Kidney epithelial cell (primary cell): ENCODE measurements around the gene ZNF816. TPM values are rescaled to one million over a fixed set of nuclear protein-coding genes. Genes with fewer than 3 reads are reported as not detected.
A peak's percentile ranks its signal among the peaks of the same experiment; 100 is the strongest.
"Not testable (repeated sequence)": the region's sequence is repeated elsewhere in the genome, so short reads cannot be mapped to it uniquely, and the experiment has no call there.

Source experiments
- DNase-seq: peaks from one replicate; pipeline ENCODE4 v3.0.0-alpha.2; 2010; ENCODE audit warnings: low read depth
- H3K27me3 ChIP-seq: 2 replicates; pipeline ENCODE4 v1.6.0; 2011; ENCODE audit warnings: low read length; ENCODE audit not compliant: control insufficient read depth, insufficient read depth
- H3K36me3 ChIP-seq: 2 replicates; pipeline ENCODE4 v1.5.1; 2011; ENCODE audit warnings: low read length; ENCODE audit not compliant: control insufficient read depth, insufficient read depth
- H3K4me3 ChIP-seq: 2 replicates; pipeline ENCODE4 v1.5.1; 2011; ENCODE audit warnings: low read depth, mild to moderate bottlenecking, control low read depth, low read length
- total RNA-seq: library from RNA; depleted of rRNA; stranded (reverse); fragments of >200 nt; gene quantifications from 2 replicates; pipeline ENCODE4 v1.2.3, GENCODE V29; 2015
- TF ChIP-seq, protein P1 (sequence below): IDR thresholded peaks from 2 replicates; pipeline ENCODE4 v1.5.1; 2011; ENCODE audit warnings: mild to moderate bottlenecking, moderate library complexity, low read length, control low read depth, inconsistent platforms; ENCODE audit not compliant: insufficient read depth, poor library complexity, severe bottlenecking

ZNF816 gene
- total RNA-seq, 1 donor from 2014 or later = 12.8 TPM

DNA sequence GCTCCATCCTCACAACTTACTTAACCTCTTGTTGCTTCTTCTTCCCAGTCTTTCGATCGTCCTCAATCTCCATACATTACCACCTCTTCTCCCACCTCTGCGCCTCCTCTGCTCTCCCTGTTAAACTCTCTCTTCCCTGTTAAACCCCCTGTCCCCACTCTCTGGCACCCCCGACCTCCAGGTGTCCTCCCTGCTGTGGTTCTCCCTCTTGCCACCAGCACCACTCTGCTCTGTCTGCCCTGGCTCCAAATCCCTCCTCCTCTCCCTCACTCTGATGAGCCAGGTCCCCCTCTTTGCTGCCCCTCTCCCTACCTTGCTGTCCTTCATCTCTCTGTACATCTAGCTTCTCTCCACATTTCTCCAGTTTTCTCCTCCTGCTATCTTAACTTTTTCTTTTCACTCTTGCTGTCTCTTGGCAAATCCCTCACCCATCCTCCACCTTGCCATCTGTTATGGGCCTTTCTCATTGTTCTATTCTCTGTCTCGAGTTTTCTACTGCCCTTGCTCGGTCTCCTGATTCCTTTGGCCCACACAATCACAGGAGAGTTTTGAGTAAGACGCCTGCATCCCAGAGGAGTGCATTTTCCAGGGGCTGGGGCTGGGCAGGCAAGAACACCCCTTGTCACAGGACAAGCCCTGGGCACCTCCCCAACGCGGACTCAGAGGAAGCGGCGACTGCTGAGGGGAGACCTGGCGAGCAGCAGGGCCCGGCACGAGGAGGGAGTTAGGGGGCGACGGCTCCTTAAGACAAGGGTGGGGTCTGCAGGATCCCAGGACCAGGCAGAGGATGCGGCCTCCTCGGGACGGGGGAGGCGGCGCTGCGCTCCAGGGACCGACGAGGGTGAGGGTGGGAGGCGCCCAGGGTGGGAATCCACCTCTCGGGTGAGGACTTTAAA, 29.7 kb upstream of the ZNF816 start:
- Histone ChIP-seq H3K36me3 (no peaks in the 10 kb centered on the region), H3K27me3 (no peaks in the 10 kb centered on the region), H3K4me3 (peak overlapping the region; percentile 45)
- TF ChIP-seq, protein P1, sequence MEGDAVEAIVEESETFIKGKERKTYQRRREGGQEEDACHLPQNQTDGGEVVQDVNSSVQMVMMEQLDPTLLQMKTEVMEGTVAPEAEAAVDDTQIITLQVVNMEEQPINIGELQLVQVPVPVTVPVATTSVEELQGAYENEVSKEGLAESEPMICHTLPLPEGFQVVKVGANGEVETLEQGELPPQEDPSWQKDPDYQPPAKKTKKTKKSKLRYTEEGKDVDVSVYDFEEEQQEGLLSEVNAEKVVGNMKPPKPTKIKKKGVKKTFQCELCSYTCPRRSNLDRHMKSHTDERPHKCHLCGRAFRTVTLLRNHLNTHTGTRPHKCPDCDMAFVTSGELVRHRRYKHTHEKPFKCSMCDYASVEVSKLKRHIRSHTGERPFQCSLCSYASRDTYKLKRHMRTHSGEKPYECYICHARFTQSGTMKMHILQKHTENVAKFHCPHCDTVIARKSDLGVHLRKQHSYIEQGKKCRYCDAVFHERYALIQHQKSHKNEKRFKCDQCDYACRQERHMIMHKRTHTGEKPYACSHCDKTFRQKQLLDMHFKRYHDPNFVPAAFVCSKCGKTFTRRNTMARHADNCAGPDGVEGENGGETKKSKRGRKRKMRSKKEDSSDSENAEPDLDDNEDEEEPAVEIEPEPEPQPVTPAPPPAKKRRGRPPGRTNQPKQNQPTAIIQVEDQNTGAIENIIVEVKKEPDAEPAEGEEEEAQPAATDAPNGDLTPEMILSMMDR = no peak
- no peak for DNase-seq

DNA sequence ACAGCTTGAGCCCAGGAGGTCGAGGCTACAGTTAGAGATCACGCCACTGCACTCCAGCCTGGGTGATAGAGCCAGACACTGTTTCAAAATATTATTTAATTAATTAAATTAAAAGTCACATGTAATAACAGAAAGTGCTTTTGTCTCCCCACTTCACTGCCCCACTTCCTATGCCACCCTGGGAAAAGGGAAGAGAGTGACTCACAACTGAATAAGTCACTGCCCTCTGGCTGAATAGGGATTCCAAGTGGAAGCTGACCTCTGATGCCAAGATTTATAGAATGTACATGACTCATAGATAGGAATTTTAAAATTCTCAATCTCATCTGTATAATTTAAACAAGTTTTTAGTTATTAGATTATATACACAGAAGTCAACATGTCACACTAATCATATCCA, 28.8 kb upstream of the ZNF816 start:
- Histone ChIP-seq H3K4me3 (no peak overlapping the region), H3K36me3 (no peaks in the 10 kb centered on the region), H3K27me3 (no peaks in the 10 kb centered on the region)
- TF ChIP-seq, protein P1 = no peak
- DNase-seq = no peak

DNA sequence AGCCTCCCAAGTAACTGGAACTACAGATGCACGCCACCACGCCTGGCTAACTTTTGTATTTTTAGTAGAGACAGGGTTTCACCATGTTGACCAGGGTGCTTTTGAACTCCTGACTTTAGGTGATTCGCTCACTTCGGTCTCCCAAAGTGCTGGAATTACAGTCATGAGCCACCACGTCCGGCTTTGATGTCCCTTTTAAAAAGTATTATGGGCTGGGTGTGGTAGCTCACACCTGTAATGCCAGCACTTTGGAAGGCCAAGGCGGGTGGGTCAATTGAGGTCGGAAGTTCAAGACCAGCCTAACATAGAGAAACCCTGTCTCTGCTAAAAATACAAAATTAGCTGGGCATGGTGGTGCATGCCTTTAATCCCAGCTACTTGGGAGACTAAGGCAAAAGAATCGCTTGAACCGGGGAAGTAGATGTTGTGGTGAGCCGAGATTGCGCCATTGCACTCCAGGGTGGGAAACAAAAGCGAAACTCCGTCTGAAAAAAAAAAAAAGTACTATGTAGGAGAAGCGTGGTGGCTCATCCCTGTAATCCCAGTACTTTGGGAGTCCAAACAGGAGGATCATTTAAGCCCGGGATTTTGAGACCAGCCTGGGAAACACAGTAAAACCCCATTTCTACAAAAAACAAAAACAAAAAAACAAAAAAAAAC, 28.2 kb upstream of the ZNF816 start:
- TF ChIP-seq, protein P1 = no peak
- Histone ChIP-seq H3K27me3 (no peaks in the 10 kb centered on the region), H3K36me3 (no peaks in the 10 kb centered on the region), H3K4me3 (no peak overlapping the region)
- DNase-seq = no peak

DNA sequence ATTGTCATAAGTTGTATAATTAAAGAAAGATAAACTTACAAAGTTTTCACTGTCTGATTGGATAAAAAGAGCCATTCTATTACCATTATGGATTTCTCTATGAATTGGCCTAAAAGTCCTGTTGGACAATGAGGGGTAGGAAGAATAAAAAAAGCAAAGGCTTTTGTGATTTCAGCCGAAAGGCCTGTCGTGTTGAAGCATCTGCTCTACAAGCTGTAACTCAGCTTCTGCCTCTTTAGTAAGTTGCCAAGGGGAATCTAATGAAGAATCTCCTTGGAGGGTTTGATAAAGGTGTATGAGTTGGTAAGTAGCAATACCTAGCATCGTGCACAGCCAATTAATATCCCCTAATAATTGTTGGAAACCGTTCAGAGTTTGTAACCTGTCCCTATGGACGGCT, 25.8 kb upstream of the ZNF816 start:
- TF ChIP-seq, protein P1 = no peak
- DNase-seq = no peak
- Histone ChIP-seq H3K4me3 (no peak overlapping the region), H3K27me3 (no peaks in the 10 kb centered on the region), H3K36me3 (no peaks in the 10 kb centered on the region)

DNA sequence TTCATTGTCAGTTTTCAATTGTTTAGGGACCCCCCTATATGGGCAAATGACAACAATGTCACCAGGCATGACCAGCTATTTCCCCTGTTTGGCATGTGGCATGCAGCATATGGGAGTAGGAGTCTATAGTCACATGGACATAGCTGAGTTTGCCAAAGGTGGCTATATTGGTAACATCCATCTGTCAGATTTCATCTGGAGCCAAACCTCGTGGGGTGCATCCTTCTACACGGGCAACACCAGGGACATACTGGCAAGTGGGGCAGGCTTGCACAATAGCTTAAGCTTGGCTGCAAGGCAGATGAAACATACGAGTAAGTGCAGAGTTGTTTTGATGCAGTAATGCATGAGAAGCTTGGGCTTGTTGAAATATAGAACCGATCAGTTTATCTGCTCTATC, 24.5 kb upstream of the ZNF816 start:
- Histone ChIP-seq H3K4me3 (no peak overlapping the region), H3K36me3 (no peaks in the 10 kb centered on the region), H3K27me3 (no peaks in the 10 kb centered on the region)
- no peak for DNase-seq
- TF ChIP-seq, protein P1 = no peak

DNA sequence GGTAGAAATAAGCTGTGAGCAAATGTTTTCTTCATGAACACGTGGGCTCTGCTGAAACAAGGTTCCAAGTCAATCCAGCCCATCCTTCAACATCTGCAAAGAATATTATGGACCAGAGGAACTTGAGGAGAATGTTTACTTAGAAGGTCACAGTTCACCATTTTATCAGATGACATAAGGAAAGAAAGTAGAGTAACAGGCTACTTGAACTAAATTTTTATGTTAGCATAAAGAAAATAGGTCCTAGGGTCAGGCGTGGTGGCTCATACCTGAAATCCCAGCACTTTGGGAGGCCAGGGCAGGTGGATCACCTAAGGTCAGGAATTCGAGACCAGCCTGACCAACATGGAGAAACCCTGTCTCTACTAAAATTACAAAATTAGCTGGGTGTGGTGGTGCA, 20.5 kb upstream of the ZNF816 start:
- not testable (repeated sequence) for H3K4me3 ChIP-seq, H3K27me3 ChIP-seq

More for the DNA sequence above, 20.5 kb upstream of the ZNF816 start:
- not testable (repeated sequence) for DNase-seq, H3K36me3 ChIP-seq
